Activated gamma-delta T cell (primary cell): ENCODE data around the gene CAPZA1.

Source experiments
- DNase-seq: peaks from one replicate; lab custom pipeline; 2025; lab: John Stamatoyannopoulos, UW

CAPZA1 gene

DNA sequence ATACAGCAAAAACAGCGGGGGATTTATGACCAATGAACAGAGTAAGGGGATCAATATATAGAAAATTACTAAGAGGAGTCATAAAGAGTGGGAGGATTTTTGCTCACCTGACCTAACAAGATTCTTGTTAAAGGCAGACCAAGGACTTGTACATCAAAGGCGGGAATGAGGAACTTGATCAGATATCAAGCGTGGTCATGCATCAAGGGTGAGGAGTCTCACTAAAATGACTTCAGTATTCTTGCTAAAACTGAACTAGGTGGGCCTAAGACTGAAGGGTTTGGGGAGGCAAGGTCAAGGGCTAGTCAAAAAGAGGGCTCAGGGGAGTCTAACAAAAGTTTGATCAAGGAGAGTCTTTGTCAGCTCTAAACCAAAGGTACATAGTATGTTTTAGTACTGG, 56.9 kb downstream of the CAPZA1 start:
- DNase-seq = no peak

DNA sequence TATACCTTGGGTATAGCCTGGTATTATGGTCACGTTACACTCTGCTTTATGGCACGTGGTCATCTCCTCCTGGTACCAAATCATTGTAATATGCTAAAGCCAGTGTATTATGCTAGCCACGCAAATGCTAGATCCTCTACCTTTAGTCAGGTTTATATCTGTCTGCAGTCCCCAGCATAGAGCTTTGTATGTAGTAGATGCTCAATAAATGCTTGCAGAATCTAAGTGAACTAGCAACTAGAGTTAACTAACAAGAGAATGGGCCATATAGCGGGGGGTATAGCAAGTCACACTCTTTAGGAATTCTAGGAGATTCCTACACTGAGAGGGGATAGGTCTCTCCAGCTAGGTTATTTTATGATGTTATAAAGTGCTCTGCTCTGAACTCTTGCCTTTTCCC, 57.9 kb downstream of the CAPZA1 start:
- no peak for DNase-seq

DNA sequence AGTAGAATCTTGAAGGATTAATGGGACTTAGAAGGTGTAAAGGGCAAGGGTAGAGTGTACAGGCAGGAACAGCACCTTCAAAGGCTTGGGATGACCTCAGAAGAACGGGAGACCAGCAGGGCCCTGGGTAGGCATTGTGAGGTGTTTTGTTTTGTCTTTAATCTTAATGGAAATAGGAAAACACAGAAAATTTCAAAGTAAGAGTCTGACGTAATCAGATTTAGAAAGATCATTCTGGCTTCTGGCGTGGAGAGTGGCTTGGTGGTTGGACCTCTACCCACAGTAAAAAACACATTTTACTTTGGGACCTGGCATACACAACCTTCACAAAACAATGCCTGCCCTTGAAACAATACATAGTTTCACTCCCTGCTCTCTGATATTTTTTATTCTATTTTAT, 59.0 kb downstream of the CAPZA1 start:
- DNase-seq = no peak

DNA sequence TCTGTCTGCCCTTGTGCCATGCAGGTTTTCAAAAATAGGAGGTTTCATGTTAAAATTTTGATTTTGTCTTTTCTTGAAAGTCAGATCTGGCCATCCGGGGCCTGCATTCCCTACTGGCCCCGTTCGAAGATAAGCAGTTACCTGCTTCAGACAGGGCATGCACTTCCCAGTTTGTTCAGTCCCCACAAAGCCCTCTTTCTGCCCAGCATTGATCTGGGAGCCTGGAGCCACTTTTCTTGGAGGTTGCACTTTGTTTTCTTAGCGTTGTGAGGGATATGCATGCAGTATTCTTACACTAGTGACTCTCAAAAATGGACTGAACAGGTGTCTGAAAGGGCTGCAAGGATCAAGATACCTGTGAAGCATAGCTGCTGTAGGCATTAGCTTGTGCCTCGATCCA, 66.3 kb downstream of the CAPZA1 start:
- DNase-seq = no peak

DNA sequence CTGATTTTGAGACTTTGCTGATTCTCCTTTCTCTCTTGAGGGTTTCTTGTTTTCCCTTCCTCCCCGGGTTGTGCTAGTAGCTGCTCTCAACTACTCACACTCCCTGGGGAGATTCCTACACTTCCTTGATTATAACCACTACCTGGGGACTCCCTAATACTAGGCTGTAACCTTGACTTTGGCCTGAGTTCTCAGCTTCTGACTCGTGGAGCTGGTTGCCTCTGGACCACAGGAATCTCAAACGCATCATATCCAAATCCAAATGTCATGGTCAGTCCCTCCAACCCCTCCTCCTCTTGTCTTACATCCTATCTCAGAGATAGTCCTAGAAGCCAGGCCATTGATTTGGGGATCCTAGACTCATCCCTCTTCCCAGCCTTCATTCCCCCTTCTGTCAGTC, 66.8 kb downstream of the CAPZA1 start:
- no peak for DNase-seq

DNA sequence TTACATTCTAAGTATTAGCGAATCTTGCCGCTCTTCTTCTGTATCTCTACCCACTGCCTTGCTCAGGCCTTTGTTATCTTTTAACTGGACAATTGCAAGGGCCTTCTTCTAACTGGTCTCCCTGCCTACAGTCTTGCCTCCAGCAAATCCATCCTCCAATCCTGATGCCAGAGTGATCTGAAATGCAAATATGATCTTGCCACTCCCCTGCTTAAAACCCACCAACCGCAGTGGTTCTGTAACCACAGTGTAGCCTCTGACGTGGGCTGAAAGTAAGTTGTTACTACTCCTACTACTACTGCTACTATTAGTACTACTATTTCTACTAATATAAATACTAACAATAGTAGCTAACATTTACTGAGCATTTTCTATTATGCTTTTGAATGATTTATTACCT, 67.2 kb downstream of the CAPZA1 start:
- DNase-seq = no peak

DNA sequence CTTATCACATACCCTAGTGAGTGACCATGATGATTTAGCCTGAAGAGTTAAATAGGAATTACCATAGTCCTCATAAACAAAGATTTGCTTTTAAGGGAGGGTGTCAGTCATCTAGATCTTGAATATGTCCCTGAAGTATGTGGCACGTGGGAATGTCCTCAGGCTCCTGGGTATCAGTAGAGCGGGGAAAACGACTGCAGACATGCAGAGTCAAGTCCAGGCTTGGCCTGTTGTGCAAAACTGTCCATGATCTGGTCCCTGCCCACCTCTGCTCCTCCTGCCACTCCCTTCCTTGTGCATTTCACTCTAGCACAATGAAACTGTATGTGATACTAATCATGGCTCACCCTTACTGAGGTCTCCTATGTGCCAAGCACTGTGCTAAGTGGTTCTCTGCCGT, 67.7 kb downstream of the CAPZA1 start:
- DNase-seq = no peak

DNA sequence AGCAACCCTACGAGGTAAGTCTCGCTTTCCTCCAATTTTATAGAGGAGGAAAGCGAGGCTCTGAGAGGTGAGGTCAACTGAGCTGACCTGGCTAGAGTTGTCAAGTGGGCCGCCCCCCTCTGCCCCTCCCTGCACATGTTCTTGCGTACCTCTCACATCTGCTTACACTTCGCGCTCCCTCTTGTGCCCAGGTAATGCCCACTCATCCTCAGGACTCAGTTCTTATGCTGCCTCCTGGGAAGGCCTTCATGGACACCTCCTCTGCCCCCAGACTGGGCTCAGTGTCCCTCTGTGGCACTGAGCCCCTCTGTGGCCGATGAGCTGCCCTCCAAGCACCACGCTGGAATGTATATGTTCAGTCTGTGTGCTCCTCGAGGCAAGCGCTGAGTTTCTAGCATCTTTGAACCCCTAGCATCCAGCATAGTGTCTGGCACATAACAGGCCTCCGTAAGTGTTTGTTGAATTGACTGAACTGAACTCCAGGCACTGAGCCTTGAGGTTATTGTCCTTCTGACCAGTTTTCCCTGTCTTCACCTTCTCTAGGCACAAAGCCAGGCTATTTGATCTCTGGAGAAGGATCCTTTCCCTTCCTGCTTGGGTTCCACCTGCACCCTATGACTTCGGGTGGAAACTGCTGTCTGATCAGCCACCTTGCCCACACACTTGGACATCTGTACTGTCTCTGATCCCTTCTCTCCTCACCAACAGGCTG, 68.3 kb downstream of the CAPZA1 start:
- DNase-seq = no peak

DNA sequence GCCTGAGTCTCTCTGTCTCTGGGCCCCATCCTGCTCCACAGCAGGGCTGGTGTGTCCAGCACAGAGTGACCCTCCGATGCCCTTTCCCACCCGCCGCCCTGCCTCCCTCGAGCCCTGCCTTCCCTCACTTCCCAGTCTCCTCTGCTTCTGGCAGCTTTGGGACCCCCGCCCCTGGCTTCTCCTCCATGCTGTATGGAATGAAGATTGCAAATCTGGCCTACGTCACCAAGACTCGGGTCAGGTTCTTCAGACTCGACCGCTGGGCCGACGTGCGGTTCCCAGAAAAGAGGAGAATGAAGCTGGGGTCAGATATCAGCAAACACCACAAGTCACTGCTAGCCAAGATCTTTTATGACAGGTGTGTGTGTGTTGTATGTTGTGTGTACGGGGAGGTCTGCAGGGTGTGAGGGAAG, 69.2 kb downstream of the CAPZA1 start:
- DNase-seq = no peak

DNA sequence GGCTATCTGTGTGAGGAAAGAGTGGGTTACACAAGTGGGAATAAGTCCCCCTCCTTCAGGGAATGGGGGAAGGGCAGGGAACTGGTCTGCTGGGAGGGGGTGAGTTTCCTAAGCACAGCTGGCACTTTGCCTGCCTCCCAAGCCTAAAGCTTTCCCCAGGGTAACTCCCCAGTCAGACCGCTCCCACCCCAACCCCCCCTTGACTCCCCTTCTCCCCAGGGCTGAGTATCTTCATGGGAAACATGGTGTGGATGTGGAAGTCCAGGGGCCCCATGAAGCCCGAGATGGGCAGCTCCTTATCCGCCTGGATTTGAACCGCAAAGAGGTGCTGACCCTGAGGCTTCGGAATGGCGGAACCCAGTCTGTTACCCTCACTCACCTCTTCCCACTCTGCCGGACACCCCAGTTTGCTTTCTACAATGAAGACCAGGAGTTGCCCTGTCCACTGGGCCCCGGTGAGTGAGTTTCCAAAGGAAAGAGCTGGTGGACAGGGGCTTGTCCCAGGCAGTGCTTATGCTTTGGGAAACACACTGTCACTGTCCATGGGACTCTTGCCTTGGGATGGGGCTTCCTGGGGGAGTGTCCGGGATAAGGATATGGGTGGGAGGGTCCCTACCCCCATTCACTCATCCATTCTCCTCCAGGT, 69.7 kb downstream of the CAPZA1 start:
- no peak for DNase-seq

DNA sequence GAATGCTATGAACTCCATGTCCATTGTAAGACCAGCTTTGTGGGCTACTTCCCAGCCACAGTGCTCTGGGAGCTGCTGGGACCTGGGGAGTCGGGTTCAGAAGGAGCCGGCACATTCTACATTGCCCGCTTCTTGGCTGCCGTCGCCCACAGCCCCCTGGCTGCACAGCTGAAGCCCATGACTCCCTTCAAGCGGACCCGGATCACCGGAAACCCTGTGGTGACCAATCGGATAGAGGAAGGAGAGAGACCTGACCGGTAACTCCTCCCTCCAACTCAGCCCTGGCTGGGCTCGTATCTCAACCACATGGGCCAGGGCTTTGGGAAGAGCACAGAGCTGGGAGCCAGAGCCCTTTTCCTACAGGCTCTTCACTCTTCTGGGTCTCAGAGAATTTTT, 70.2 kb downstream of the CAPZA1 start:
- DNase-seq = no peak

DNA sequence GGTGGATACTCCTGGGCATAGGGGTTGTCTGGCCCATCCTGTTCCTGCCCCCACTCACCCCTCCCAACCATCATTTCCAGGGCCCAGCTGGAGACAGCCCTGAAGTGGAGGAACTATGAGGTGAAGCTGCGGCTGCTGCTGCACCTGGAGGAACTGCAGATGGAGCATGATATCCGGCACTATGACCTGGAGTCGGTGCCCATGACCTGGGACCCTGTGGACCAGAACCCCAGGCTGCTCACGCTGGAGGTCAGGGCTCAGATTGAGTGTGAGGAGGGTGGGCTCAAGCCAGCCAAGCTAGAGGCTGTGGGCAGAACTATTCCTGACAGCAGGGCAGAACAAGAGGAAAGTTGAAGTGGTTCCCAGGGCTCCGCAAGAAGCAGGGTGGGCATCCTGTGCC, 73.0 kb downstream of the CAPZA1 start:
- no peak for DNase-seq

DNA sequence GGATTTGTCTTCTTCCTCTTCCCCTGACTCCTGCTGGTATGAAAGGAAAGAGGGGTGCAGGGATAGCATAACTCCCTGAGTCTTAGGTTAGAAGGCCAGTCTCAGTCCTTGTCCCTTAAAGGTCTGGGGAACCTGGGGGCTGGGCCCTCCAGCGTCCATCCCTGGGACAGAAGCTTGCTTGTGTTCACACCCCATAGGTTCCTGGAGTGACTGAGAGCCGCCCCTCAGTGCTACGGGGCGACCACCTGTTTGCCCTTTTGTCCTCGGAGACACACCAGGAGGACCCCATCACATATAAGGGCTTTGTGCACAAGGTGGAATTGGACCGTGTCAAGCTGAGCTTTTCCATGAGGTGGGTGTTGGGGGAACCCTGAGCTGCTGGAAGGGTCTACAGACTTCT, 74.2 kb downstream of the CAPZA1 start:
- DNase-seq = no peak

DNA sequence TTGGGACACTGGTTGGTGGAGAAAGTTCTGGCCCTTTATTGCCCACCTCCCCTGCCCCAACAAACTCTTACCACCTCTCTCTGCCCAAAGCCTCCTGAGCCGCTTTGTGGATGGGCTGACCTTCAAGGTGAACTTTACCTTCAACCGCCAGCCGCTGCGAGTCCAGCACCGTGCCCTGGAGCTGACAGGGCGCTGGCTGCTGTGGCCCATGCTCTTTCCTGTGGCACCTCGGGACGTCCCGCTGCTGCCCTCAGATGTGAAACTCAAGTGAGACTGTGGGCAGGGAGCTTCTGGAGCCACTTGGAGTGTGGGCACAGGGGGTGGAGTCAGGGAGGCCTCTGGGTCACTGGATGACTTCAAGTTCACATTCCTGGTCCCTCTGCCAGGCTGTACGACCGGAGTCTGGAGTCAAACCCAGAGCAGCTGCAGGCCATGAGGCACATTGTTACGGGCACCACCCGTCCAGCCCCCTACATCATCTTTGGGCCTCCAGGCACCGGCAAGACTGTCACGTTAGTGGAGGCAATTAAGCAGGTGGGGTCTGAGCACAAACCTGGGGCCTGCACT, 74.8 kb downstream of the CAPZA1 start:
- DNase-seq = no peak

DNA sequence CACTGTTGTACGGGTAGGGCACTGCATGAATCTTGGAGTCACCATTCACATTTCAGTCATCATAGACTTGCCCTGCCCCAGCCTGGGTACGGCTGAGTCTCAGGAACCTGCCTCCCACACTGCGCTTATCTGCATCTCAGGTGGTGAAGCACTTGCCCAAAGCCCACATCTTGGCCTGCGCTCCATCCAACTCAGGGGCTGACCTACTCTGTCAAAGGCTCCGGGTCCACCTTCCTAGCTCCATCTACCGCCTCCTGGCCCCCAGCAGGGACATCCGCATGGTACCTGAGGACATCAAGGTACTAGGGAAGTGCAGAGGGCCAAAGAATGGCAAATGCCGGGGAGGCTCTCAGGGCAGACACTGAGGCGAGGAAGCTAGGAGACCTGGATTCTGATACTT, 75.6 kb downstream of the CAPZA1 start:
- DNase-seq = no peak

DNA sequence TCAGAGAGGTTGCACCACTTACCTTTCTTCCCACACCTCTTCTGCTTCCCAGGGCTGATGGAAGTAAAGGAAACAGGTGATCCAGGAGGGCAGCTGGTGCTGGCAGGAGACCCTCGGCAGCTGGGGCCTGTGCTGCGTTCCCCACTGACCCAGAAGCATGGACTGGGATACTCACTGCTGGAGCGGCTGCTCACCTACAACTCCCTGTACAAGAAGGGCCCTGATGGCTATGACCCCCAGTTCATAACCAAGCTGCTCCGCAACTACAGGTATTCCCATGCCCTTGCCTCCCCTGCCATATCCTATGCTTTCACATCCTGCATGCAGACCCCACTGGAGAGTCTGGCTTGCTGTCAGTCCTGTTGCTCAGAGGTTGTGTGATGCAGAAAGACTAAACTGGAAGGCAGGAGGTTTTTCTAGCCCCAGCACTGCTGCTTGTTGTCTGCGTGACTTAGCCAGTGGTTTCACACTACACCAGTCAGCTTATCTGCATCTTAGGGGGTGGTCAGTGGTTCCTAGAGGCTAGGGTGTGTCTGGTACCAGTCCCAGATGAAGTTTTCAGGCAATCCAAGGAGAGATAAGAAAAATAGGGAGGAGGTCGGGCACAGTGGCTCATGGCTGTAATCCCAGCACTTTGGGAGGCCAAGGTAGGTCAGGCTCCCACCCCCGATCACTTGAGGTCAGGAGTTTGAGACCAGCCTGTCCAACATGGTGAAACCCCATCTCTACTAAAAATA, 77.1 kb downstream of the CAPZA1 start:
- no peak for DNase-seq

DNA sequence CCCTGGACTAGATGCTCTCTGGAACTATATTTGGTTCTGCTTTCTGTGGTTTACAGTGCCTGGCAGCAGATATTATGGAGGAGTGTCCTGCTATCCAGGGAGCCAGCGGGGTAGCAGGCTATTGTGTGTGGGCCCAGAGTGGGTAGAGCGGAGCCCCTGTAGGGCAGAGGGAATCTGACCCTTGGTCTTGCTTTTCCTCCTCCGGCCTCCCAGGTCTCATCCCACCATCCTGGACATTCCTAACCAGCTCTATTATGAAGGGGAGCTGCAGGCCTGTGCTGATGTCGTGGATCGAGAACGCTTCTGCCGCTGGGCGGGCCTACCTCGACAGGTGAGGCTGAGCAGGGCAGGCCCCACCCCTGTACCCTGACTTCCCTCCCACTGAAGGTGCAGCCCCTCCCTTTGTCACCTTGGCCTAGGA, 78.2 kb downstream of the CAPZA1 start:
- DNase-seq = no peak

DNA sequence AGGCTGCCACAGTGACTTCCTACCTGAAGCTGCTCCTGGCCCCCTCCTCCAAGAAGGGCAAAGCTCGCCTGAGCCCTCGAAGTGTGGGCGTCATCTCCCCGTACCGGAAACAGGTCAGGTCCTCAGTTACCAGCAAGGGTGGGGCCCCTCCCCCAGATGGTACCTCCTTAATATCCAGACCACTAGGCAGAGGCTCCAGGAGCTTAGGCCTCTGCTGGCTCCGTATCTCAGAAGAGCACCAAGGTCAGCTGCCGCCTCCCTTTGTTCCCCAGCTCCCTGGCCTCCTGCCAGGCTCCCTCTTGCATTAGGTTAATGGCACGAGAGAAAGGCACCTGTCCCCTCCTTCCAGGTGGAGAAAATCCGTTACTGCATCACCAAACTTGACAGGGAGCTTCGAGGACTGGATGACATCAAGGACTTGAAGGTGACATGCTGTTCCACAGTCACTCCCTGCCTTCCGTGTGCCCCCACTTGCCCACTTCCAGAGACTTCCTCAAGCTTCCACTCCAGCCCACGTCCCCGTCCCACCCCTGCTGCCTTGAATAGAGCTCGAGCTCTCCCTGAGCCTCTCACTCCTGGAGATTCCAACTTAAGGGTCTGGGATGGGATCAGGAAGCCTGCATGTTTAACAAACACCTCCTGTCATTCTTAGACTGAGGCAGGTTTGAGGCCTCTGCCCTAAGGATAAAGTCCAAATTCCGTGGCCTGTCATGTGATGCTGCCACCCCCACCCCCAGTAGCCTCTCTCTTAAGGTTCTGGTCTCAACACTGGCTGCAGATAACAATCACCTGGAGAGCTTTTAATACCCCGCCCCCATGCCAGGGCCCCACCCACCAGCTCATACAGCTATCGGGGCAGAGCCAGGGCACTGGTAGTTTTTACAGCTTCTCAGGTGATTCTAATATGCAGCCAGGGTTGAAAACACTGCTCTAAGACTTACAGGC, 79.0 kb downstream of the CAPZA1 start:
- DNase-seq = no peak

DNA sequence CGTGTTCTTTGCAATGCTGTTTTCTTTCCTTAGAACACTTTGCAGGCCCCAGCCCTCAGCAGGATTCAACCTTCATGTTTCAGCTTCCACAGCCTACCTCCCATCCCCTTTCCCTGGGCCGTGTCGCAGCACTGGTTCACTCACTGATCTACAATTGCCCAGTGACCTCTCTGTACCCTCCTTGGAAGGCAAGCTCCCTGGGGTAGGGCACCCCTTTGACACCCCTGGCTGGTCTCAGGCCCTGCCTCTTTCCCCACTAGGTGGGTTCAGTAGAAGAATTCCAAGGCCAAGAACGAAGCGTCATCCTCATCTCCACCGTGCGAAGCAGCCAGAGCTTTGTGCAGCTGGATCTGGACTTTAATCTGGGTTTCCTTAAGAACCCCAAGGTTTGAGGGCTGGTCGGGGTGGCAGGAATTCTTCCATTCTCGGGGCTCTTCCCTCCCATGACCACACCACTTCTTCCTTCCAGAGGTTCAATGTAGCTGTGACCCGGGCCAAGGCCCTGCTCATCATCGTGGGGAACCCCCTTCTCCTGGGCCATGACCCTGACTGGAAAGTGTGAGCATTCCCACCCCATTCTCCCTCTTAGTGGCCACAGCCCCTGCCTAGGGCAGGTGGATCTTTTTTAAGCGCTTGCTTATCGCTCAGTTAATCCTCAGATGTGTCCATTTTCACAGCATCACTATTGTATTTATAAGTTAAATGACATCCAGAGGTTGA, 80.0 kb downstream of the CAPZA1 start:
- no peak for DNase-seq

DNA sequence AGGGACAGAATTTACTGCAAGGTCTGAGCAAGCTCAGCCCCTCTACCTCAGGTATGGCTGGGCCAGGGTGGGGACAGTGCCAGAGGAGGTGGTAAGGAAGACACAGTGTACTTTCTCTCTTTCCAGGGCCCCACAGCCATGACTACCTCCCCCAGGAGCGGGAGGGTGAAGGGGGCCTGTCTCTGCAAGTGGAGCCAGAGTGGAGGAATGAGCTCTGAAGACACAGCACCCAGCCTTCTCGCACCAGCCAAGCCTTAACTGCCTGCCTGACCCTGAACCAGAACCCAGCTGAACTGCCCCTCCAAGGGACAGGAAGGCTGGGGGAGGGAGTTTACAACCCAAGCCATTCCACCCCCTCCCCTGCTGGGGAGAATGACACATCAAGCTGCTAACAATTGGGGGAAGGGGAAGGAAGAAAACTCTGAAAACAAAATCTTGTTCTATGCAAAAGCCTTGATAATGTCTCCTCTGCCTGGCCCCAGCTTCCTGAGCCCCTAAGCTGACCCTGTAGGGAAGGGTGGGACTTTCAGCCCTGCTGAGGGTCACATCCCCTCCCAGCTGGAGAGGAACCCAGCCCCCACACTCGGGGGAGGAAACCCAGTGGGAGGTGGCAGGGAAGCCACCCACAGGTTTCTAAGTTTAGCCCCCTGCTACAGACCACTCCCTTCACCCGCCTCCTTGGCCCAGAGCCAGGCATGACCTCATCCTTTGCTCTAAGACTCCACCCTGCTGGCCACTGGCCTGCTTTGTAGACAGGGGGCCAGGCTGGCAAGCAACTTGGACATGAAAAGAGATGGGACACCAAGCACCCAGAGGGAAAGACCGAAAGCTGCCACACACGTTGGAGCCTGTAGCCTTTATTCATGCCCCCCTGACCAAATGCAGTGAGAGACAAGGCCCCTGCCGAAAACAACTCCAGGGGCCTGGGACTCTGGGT, 80.9 kb downstream of the CAPZA1 start:
- no peak for DNase-seq
